Epithelial cell of umbilical artery (primary cell): ENCODE results near the gene PHACTR1. TPM values are rescaled to one million over a fixed set of nuclear protein-coding genes. Genes with fewer than 3 reads are reported as not detected.

Experiments
- total RNA-seq: library from RNA; depleted of rRNA; stranded (reverse); fragments of >200 nt; gene quantifications from 2 replicates; pipeline ENCODE4 v1.2.3, GENCODE V29; 2014

Gene PHACTR1
- 3.2 and 8.8 TPM in 2 replicates for total RNA-seq

GRCh38 chr6:12716298-12716916 is at the start of gene PHACTR1:
TSS of gene PHACTR1 (plus strand) at chr6:12716767.

GRCh38 chr6:13328076-13328874 is 611.7 kb downstream of the PHACTR1 start, which contains the start of gene TBC1D7:
TSS of gene TBC1D7 (minus strand) at chr6:13328537. CDS start at chr6:13326898, 1,639 bp downstream.

